Liver (tissue), 3 donors: Measurements from ENCODE around the gene NUDT9.
"Not testable (repeated sequence)": the region's sequence is repeated elsewhere in the genome, so short reads cannot be mapped to it uniquely, and the experiment has no call there.

Experiments used
- EGR1 ChIP-seq, 2 donors: IDR thresholded peaks; 2 replicates each; pipeline ENCODE4 v1.6.1; 2016 to 2018; ENCODE audit warnings: antibody characterized with exemption in 2 of 2, low read depth in 2 of 2
- FOXA1 ChIP-seq: IDR thresholded peaks from 2 replicates; pipeline ENCODE4 v1.6.1; 2016; ENCODE audit warnings: antibody characterized with exemption
- GABPA ChIP-seq, 2 donors: IDR thresholded peaks in 1 of 2; conservative IDR thresholded peaks in 1 of 2; 2 replicates each; pipeline ENCODE4 v1.6.1; 2016; ENCODE audit warnings: antibody characterized with exemption in 2 of 2, mild to moderate bottlenecking in 1 of 2, moderate library complexity in 1 of 2
- HNF4A ChIP-seq, 2 donors: conservative IDR thresholded peaks; 2 replicates each; pipeline ENCODE4 v1.6.1; 2016; ENCODE audit warnings: antibody characterized with exemption in 2 of 2, mild to moderate bottlenecking in 2 of 2
- JUND ChIP-seq, 2 donors: IDR thresholded peaks; 2 replicates each; pipeline ENCODE4 v1.6.1; 2016; ENCODE audit warnings: antibody characterized with exemption in 2 of 2
- MAX ChIP-seq: IDR thresholded peaks from 2 replicates; pipeline ENCODE4 v1.6.1; 2016; ENCODE audit warnings: antibody characterized with exemption
- RAD21 ChIP-seq, 2 donors: IDR thresholded peaks; 2 replicates each; pipeline ENCODE4 v1.6.1; 2016; ENCODE audit warnings: antibody characterized with exemption in 2 of 2, mild to moderate bottlenecking in 2 of 2
- REST ChIP-seq: IDR thresholded peaks from 2 replicates; pipeline ENCODE4 v1.6.1; 2016; ENCODE audit warnings: antibody characterized with exemption, mild to moderate bottlenecking
- SP1 ChIP-seq: IDR thresholded peaks from 2 replicates; pipeline ENCODE4 v1.6.1; 2018; ENCODE audit warnings: antibody characterized with exemption, mild to moderate bottlenecking
- TAF1 ChIP-seq: conservative IDR thresholded peaks from 2 replicates; pipeline ENCODE4 v1.6.1; 2016; ENCODE audit warnings: antibody characterized with exemption, mild to moderate bottlenecking
- YY1 ChIP-seq: IDR thresholded peaks from 2 replicates; pipeline ENCODE4 v1.6.1; 2016; ENCODE audit warnings: antibody characterized with exemption, mild to moderate bottlenecking
- ZBTB33 ChIP-seq: IDR thresholded peaks from 2 replicates; pipeline ENCODE4 v1.6.1; 2016; ENCODE audit warnings: antibody characterized with exemption
- TF ChIP-seq, protein P1 (sequence below): fragments of 150-350 bp; IDR thresholded peaks from 2 replicates; pipeline ENCODE4 v1.5.1; 2017; ENCODE audit warnings: improper control_type of control experiment, low read depth, low read length; ENCODE audit not compliant: missing input control
- TF ChIP-seq, protein P2 (sequence below): IDR thresholded peaks from 2 replicates; pipeline ENCODE4 v1.6.1; 2016; ENCODE audit warnings: antibody characterized with exemption
- donor health status: healthy.
- donor health status: healthy.

GRCh38 chr4:87403732-87404131, 18.6 kb upstream of the NUDT9 start:
- not testable (repeated sequence) for TF ChIP-seq YY1; GABPA (IDR thresholded peaks at IDR 0.05 in 1 of 2, conservative IDR thresholded peaks at IDR 0.05 in 1 of 2); REST; FOXA1; MAX; ZBTB33; JUND (IDR thresholded peaks at IDR 0.05); TAF1; SP1; EGR1 (IDR thresholded peaks at IDR 0.05; ENCODE audit: low read depth in 2 of 2)
- TF ChIP-seq, protein P1, sequence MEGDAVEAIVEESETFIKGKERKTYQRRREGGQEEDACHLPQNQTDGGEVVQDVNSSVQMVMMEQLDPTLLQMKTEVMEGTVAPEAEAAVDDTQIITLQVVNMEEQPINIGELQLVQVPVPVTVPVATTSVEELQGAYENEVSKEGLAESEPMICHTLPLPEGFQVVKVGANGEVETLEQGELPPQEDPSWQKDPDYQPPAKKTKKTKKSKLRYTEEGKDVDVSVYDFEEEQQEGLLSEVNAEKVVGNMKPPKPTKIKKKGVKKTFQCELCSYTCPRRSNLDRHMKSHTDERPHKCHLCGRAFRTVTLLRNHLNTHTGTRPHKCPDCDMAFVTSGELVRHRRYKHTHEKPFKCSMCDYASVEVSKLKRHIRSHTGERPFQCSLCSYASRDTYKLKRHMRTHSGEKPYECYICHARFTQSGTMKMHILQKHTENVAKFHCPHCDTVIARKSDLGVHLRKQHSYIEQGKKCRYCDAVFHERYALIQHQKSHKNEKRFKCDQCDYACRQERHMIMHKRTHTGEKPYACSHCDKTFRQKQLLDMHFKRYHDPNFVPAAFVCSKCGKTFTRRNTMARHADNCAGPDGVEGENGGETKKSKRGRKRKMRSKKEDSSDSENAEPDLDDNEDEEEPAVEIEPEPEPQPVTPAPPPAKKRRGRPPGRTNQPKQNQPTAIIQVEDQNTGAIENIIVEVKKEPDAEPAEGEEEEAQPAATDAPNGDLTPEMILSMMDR, result not testable (repeated sequence)
- TF ChIP-seq HNF4A (conservative IDR thresholded peaks at IDR 0.05) (peak in 1 of 2 donors; percentile 8), RAD21 (IDR thresholded peaks at IDR 0.05) (peak in 1 of 2 donors; percentile 32)
- TF ChIP-seq, protein P2, sequence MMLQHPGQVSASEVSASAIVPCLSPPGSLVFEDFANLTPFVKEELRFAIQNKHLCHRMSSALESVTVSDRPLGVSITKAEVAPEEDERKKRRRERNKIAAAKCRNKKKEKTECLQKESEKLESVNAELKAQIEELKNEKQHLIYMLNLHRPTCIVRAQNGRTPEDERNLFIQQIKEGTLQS, result not testable (repeated sequence)
